ENCODE results near the gene DRAXIN.

Gene DRAXIN

DNA sequence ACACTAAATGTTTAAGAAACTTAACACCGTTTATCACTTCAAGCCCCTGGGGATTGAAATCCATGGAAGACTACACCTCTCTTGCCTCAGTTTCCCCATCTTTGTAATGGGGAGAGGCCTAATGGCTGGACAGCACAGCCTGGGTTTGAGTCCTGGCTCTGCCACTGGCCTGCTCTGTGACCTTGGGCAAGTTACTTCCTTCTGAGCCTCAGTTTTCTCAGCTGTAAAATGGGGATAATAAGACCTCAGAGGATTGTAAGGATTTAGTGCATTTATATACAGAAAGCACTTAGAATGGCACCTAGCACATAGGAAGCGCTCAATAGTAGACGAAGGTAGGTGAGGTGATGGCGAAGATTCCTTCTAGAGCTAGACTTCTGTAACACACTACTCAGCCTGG lies 50.0 kb downstream of the DRAXIN start:
- no peaks in the 10 kb centered on the region for H3K36me3 ChIP-seq (ENCODE audit: insufficient read depth)
- H4K20me1 ChIP-seq (ENCODE audit: insufficient read depth): no peaks in the 10 kb centered on the region
- H3K4me3 ChIP-seq (IDR thresholded peaks at IDR 0.05; ENCODE audit: insufficient read depth, low read depth, low read length): no peak overlapping the region
- no peak overlapping the region for H3K27ac ChIP-seq
- H3K79me2 ChIP-seq (ENCODE audit: insufficient read depth, low read depth): no peaks in the 10 kb centered on the region
- H2AFZ ChIP-seq (ENCODE audit: low read depth): no peak overlapping the region
- no peak overlapping the region for H3K4me2 ChIP-seq
- H3K27me3 ChIP-seq (ENCODE audit: insufficient read depth, low read depth): no peaks in the 10 kb centered on the region
- H3K9ac ChIP-seq: no peak overlapping the region
- peaks cover 19% of the 10 kb centered on the region for H3K4me1 ChIP-seq (ENCODE audit: low read depth, poor library complexity, severe bottlenecking)
- TF ChIP-seq, protein P1, sequence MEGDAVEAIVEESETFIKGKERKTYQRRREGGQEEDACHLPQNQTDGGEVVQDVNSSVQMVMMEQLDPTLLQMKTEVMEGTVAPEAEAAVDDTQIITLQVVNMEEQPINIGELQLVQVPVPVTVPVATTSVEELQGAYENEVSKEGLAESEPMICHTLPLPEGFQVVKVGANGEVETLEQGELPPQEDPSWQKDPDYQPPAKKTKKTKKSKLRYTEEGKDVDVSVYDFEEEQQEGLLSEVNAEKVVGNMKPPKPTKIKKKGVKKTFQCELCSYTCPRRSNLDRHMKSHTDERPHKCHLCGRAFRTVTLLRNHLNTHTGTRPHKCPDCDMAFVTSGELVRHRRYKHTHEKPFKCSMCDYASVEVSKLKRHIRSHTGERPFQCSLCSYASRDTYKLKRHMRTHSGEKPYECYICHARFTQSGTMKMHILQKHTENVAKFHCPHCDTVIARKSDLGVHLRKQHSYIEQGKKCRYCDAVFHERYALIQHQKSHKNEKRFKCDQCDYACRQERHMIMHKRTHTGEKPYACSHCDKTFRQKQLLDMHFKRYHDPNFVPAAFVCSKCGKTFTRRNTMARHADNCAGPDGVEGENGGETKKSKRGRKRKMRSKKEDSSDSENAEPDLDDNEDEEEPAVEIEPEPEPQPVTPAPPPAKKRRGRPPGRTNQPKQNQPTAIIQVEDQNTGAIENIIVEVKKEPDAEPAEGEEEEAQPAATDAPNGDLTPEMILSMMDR (conservative IDR thresholded peaks at IDR 0.05; ENCODE audit: low read depth, low read length): no peak

DNA sequence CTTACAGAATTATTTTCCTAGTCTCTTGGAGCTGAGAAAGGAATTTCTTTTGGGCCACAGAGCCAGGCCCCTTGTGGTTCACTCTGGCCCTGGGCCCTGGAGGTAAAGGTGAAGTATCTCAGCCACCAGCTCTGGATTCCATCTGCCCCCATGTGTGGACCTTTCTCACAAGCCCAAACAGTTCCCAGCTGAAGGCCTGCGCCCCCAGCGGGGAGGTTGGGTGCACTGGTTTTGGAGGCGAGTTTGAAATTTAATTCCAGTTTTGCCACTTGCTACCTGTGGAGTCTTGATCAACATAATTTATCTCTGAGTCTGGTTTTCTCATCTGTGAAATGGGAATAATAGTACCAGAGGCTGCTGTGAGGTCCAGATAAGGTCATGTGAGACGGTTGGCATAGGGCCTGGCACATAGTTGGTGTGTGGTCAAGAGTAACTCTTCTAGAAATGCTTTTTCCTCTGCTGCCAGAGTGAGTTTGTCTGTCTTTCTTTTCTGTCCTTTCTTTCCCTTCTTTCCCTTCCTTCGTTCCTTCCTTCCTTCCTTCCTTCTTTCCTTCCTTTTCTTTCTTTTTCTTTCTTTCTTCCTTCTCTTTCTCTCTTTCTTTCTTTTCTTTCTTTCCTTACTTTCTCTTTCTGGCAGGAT lies 50.5 kb downstream of the DRAXIN start:
- no peaks in the 10 kb centered on the region for H3K36me3 ChIP-seq (ENCODE audit: insufficient read depth)
- H3K27ac ChIP-seq: no peak overlapping the region
- H3K4me1 ChIP-seq (ENCODE audit: low read depth, poor library complexity, severe bottlenecking): peaks cover 18% of the 10 kb centered on the region
- H2AFZ ChIP-seq (ENCODE audit: low read depth): no peak overlapping the region
- H3K27me3 ChIP-seq (ENCODE audit: insufficient read depth, low read depth): no peaks in the 10 kb centered on the region
- TF ChIP-seq, protein P1 (conservative IDR thresholded peaks at IDR 0.05; ENCODE audit: low read depth, low read length): no peak
- no peak overlapping the region for H3K4me3 ChIP-seq (IDR thresholded peaks at IDR 0.05; ENCODE audit: insufficient read depth, low read depth, low read length)
- H3K79me2 ChIP-seq (ENCODE audit: insufficient read depth, low read depth): no peaks in the 10 kb centered on the region
- H3K4me2 ChIP-seq: no peak overlapping the region
- H3K9ac ChIP-seq: no peak overlapping the region
- H4K20me1 ChIP-seq (ENCODE audit: insufficient read depth): no peaks in the 10 kb centered on the region

DNA sequence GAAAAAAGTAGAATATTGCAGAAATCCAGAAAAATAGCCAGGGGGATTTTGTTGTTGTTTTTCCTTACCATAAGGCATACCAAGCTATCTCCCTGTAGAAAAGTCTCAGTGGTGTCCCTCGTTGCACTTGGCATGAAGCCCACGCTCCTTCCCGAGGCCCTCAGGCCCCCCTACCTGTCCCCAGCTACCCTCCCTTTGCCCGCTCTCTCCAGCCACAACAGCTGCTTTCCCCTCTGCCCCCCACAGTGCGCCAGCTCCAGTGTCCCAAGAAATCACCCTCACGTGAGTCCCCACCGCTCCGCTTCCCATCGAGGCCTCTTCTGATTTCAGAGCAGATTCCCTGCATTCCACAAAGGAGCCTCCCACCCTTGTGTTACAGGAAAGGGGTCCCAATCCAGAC lies 52.8 kb downstream of the DRAXIN start:
- Histone ChIP-seq H3K79me2 (ENCODE audit: insufficient read depth, low read depth) (no peaks in the 10 kb centered on the region), H3K4me1 (ENCODE audit: low read depth, poor library complexity, severe bottlenecking) (peaks cover 17% of the 10 kb centered on the region), H4K20me1 (ENCODE audit: insufficient read depth) (no peaks in the 10 kb centered on the region), H2AFZ (ENCODE audit: low read depth) (no peak overlapping the region), H3K4me2 (no peak overlapping the region), H3K27me3 (ENCODE audit: insufficient read depth, low read depth) (no peaks in the 10 kb centered on the region), H3K9ac (no peak overlapping the region), H3K36me3 (ENCODE audit: insufficient read depth) (no peaks in the 10 kb centered on the region), H3K27ac (no peak overlapping the region), H3K4me3 (IDR thresholded peaks at IDR 0.05; ENCODE audit: insufficient read depth, low read depth, low read length) (no peak overlapping the region)
- TF ChIP-seq, protein P1 (conservative IDR thresholded peaks at IDR 0.05; ENCODE audit: low read depth, low read length): no peak

DNA sequence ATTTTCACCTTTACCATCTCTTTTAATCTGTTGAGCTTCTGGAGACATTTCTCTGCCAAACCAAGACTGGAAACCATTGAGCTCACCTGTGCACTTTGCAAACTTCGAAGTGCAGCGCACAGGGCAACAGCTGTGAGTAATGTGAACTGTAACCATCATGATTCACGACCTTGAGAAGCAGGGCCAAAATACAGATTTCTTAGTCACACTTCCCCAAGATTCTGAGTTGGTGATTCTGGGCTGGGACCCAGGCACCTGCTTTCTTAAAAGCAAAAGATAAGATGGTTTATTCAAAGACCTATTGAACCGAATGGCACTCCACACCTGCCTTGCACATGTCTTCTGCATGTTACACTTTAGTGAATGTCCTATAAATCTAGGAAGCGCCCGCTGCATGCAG lies 54.6 kb downstream of the DRAXIN start:
- H3K36me3 ChIP-seq (ENCODE audit: insufficient read depth): no peaks in the 10 kb centered on the region
- H3K4me1 ChIP-seq (ENCODE audit: low read depth, poor library complexity, severe bottlenecking): peaks cover 11% of the 10 kb centered on the region
- no peak overlapping the region for H3K4me2 ChIP-seq
- H3K79me2 ChIP-seq (ENCODE audit: insufficient read depth, low read depth): no peaks in the 10 kb centered on the region
- no peak overlapping the region for H3K27ac ChIP-seq
- H3K9ac ChIP-seq: no peak overlapping the region
- H4K20me1 ChIP-seq (ENCODE audit: insufficient read depth): no peaks in the 10 kb centered on the region
- no peaks in the 10 kb centered on the region for H3K27me3 ChIP-seq (ENCODE audit: insufficient read depth, low read depth)
- H3K4me3 ChIP-seq (IDR thresholded peaks at IDR 0.05; ENCODE audit: insufficient read depth, low read depth, low read length): no peak overlapping the region
- no peak overlapping the region for H2AFZ ChIP-seq (ENCODE audit: low read depth)
- TF ChIP-seq, protein P1 (conservative IDR thresholded peaks at IDR 0.05; ENCODE audit: low read depth, low read length): no peak

All from KMS-11 (cell line).